HEK293 (cell line): ENCODE results near the gene PCDH18.

ENCODE experiments used
- FEZF1 ChIP-seq: fragments of 450-650 bp; formaldehyde crosslinking; IDR thresholded peaks from 2 replicates; pipeline ENCODE4 v1.5.1; 2016; ENCODE audit warnings: missing biosample characterization, missing genetic modification characterization
- ZNF558 ChIP-seq: fragments of 450-650 bp; formaldehyde crosslinking; IDR thresholded peaks from 2 replicates; pipeline ENCODE4 v1.5.1; 2016; ENCODE audit warnings: missing biosample characterization, missing genetic modification characterization
- ZNF624 ChIP-seq: fragments of 450-650 bp; formaldehyde crosslinking; IDR thresholded peaks from 2 replicates; pipeline ENCODE4 v1.5.1; 2017; ENCODE audit warnings: missing biosample characterization, missing genetic modification characterization
- TF ChIP-seq, protein P1 (sequence below): fragments of 450-650 bp; formaldehyde crosslinking; IDR thresholded peaks from 2 replicates; pipeline ENCODE4 v1.5.1; 2016; ENCODE audit warnings: missing biosample characterization, missing genetic modification characterization
- TF ChIP-seq, protein P2 (sequence below): fragments of 450-650 bp; formaldehyde crosslinking; IDR thresholded peaks from 2 replicates; pipeline ENCODE4 v1.5.1; 2016; ENCODE audit warnings: missing biosample characterization, missing genetic modification characterization
- TF ChIP-seq, protein P3 (sequence below): fragments of 450-650 bp; formaldehyde crosslinking; IDR thresholded peaks from 2 replicates; pipeline ENCODE4 v1.5.1; 2017; ENCODE audit warnings: missing biosample characterization, missing genetic modification characterization
- TF ChIP-seq, protein P4 (sequence below): fragments of 450-650 bp; IDR thresholded peaks from 2 replicates; pipeline ENCODE4 v1.5.1; 2018; ENCODE audit warnings: missing biosample characterization, mild to moderate bottlenecking, missing genetic modification characterization
- TF ChIP-seq, protein P5 (sequence below): fragments of 450-650 bp; formaldehyde crosslinking; IDR thresholded peaks from 2 replicates; pipeline ENCODE4 v1.5.1; 2016; ENCODE audit warnings: missing biosample characterization, missing genetic modification characterization
- TF ChIP-seq, protein P6 (sequence below): fragments of 450-650 bp; formaldehyde crosslinking; IDR thresholded peaks from 2 replicates; pipeline ENCODE4 v1.5.1; 2016; ENCODE audit warnings: missing biosample characterization, missing genetic modification characterization
- TF ChIP-seq, protein P7 (sequence below): fragments of 450-650 bp; formaldehyde crosslinking; IDR thresholded peaks from 2 replicates; pipeline ENCODE4 v1.5.1; 2016; ENCODE audit warnings: missing biosample characterization, missing genetic modification characterization

DNA sequence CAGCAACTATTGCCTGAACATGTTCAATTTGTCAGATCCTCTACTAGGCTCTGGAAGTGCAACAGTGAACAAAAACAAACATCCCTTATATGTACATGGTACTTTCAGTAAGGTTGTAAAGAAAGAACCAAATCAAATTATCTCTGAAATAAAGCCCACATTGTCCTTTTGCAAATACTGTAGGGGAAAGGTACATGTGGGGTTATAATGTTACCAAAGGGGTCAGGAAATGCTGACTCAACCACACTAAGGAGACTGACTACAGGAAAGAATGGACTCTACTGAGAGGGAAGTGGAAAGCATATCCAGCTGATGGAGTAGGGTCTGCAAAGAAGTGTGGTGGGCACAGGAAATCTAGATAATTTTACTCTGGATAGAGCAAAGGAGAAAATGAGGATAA, 61.5 kb downstream of the PCDH18 start:
- TF ChIP-seq FEZF1 (tag by site-specific recombination): no peak
- TF ChIP-seq, protein P1, sequence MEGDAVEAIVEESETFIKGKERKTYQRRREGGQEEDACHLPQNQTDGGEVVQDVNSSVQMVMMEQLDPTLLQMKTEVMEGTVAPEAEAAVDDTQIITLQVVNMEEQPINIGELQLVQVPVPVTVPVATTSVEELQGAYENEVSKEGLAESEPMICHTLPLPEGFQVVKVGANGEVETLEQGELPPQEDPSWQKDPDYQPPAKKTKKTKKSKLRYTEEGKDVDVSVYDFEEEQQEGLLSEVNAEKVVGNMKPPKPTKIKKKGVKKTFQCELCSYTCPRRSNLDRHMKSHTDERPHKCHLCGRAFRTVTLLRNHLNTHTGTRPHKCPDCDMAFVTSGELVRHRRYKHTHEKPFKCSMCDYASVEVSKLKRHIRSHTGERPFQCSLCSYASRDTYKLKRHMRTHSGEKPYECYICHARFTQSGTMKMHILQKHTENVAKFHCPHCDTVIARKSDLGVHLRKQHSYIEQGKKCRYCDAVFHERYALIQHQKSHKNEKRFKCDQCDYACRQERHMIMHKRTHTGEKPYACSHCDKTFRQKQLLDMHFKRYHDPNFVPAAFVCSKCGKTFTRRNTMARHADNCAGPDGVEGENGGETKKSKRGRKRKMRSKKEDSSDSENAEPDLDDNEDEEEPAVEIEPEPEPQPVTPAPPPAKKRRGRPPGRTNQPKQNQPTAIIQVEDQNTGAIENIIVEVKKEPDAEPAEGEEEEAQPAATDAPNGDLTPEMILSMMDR (tag by site-specific recombination): no peak
- TF ChIP-seq, protein P2, sequence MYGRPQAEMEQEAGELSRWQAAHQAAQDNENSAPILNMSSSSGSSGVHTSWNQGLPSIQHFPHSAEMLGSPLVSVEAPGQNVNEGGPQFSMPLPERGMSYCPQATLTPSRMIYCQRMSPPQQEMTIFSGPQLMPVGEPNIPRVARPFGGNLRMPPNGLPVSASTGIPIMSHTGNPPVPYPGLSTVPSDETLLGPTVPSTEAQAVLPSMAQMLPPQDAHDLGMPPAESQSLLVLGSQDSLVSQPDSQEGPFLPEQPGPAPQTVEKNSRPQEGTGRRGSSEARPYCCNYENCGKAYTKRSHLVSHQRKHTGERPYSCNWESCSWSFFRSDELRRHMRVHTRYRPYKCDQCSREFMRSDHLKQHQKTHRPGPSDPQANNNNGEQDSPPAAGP: no peak
- TF ChIP-seq, protein P3, sequence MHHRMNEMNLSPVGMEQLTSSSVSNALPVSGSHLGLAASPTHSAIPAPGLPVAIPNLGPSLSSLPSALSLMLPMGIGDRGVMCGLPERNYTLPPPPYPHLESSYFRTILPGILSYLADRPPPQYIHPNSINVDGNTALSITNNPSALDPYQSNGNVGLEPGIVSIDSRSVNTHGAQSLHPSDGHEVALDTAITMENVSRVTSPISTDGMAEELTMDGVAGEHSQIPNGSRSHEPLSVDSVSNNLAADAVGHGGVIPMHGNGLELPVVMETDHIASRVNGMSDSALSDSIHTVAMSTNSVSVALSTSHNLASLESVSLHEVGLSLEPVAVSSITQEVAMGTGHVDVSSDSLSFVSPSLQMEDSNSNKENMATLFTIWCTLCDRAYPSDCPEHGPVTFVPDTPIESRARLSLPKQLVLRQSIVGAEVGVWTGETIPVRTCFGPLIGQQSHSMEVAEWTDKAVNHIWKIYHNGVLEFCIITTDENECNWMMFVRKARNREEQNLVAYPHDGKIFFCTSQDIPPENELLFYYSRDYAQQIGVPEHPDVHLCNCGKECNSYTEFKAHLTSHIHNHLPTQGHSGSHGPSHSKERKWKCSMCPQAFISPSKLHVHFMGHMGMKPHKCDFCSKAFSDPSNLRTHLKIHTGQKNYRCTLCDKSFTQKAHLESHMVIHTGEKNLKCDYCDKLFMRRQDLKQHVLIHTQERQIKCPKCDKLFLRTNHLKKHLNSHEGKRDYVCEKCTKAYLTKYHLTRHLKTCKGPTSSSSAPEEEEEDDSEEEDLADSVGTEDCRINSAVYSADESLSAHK (tag by site-specific recombination): no peak
- no peak for TF ChIP-seq ZNF624 (tag by site-specific recombination)
- TF ChIP-seq, protein P4, sequence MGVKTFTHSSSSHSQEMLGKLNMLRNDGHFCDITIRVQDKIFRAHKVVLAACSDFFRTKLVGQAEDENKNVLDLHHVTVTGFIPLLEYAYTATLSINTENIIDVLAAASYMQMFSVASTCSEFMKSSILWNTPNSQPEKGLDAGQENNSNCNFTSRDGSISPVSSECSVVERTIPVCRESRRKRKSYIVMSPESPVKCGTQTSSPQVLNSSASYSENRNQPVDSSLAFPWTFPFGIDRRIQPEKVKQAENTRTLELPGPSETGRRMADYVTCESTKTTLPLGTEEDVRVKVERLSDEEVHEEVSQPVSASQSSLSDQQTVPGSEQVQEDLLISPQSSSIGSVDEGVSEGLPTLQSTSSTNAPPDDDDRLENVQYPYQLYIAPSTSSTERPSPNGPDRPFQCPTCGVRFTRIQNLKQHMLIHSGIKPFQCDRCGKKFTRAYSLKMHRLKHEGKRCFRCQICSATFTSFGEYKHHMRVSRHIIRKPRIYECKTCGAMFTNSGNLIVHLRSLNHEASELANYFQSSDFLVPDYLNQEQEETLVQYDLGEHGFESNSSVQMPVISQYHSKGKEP (tag by site-specific recombination): no peak
- TF ChIP-seq, protein P5, sequence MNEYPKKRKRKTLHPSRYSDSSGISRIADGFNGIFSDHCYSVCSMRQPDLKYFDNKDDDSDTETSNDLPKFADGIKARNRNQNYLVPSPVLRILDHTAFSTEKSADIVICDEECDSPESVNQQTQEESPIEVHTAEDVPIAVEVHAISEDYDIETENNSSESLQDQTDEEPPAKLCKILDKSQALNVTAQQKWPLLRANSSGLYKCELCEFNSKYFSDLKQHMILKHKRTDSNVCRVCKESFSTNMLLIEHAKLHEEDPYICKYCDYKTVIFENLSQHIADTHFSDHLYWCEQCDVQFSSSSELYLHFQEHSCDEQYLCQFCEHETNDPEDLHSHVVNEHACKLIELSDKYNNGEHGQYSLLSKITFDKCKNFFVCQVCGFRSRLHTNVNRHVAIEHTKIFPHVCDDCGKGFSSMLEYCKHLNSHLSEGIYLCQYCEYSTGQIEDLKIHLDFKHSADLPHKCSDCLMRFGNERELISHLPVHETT: no peak
- no peak for TF ChIP-seq ZNF558 (tag by site-specific recombination)
- TF ChIP-seq, protein P6, sequence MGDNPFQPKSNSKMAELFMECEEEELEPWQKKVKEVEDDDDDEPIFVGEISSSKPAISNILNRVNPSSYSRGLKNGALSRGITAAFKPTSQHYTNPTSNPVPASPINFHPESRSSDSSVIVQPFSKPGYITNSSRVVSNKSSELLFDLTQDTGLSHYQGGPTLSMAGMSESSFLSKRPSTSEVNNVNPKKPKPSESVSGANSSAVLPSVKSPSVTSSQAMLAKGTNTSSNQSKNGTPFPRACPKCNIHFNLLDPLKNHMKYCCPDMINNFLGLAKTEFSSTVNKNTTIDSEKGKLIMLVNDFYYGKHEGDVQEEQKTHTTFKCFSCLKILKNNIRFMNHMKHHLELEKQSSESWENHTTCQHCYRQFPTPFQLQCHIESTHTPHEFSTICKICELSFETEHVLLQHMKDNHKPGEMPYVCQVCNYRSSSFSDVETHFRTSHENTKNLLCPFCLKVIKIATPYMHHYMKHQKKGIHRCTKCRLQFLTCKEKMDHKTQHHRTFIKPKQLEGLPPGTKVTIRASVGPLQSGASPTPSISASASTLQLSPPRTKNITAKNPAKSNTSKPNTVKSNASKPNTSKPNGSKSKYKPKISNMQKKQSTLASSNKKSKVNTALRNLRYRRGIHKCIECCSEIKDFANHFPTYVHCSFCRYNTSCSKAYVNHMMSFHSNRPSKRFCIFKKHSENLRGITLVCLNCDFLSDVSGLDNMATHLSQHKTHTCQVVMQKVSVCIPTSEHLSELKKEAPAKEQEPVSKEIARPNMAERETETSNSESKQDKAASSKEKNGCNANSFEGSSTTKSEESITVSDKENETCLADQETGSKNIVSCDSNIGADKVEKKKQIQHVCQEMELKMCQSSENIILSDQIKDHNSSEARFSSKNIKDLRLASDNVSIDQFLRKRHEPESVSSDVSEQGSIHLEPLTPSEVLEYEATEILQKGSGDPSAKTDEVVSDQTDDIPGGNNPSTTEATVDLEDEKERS (tag by site-specific recombination): no peak
- TF ChIP-seq, protein P7, sequence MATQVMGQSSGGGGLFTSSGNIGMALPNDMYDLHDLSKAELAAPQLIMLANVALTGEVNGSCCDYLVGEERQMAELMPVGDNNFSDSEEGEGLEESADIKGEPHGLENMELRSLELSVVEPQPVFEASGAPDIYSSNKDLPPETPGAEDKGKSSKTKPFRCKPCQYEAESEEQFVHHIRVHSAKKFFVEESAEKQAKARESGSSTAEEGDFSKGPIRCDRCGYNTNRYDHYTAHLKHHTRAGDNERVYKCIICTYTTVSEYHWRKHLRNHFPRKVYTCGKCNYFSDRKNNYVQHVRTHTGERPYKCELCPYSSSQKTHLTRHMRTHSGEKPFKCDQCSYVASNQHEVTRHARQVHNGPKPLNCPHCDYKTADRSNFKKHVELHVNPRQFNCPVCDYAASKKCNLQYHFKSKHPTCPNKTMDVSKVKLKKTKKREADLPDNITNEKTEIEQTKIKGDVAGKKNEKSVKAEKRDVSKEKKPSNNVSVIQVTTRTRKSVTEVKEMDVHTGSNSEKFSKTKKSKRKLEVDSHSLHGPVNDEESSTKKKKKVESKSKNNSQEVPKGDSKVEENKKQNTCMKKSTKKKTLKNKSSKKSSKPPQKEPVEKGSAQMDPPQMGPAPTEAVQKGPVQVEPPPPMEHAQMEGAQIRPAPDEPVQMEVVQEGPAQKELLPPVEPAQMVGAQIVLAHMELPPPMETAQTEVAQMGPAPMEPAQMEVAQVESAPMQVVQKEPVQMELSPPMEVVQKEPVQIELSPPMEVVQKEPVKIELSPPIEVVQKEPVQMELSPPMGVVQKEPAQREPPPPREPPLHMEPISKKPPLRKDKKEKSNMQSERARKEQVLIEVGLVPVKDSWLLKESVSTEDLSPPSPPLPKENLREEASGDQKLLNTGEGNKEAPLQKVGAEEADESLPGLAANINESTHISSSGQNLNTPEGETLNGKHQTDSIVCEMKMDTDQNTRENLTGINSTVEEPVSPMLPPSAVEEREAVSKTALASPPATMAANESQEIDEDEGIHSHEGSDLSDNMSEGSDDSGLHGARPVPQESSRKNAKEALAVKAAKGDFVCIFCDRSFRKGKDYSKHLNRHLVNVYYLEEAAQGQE (tag by site-specific recombination): no peak
